ENCODE data around the gene GRM8. TPM values are rescaled to one million over a fixed set of nuclear protein-coding genes. Genes with fewer than 3 reads are reported as not detected.

Gene GRM8
- total and polyA plus RNA-seq, 4 donors = 0.28 to 4.9 (median 2.8) TPM

DNA sequence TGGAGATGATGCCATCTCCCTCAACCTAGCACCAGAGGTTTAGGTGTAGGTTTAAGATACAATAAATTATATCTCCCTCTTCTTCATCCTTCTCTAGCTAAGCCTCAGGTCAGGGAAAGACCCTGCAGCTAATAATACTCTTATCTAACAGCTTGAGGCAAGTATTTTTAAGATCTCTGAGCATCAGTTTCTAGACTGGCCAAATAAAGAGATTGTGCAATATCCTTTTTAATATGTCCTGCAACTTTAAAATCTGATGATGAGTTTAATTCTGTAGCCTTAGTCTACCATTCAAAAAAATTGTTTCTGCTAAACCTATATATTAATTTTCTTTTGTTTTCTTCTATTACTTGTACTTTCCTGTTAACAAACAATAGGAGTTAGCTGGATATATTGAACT is 850.8 kb downstream of the GRM8 start (continued):
- TF ChIP-seq EGR1 (IDR thresholded peaks at IDR 0.05; ENCODE audit: low read depth in 2 of 2) (no peak), RAD21 (IDR thresholded peaks at IDR 0.05) (no peak), YY1 (IDR thresholded peaks at IDR 0.05) (no peak), HNF4A (conservative IDR thresholded peaks at IDR 0.05) (no peak), RXRA (IDR thresholded peaks at IDR 0.05) (no peak), FOXA1 (IDR thresholded peaks at IDR 0.05) (no peak), FOXA2 (IDR thresholded peaks at IDR 0.05) (no peak), JUND (IDR thresholded peaks at IDR 0.05) (no peak)

DNA sequence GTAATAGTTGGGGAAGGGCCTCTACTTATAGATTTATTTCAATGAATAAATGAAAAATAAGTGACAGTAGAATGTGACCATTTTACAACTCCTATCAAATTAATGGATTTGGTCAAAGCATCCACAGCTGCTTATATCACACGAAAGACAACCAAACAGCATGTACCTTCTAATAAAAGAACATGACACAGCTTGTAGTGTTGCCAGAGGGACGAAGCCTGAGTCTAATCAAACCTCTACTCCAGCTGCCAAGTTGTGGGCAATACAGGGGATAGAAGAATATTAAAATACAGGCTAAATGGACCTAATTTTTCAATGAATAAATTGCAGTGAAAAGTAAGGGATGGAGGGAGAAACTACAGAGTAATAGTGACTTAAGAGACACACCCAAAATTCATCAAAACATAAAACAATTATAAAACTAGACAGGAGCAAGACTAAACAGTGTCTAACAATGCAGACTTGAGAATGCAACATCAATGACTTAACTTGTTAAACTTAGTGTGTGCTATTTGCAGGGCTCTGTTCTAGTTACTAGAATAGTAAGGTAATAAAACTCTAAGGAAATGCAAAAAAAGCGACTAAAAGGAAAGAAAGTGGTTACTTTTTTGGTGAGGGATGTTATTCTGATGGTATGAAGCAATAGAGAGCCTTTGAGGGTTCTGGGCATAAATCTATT is 853.8 kb downstream of the GRM8 start:
- Histone ChIP-seq H3K9ac (ENCODE audit: low read depth in 1 of 2, low read length in 2 of 2) (no peak overlapping the region), H3K9me3 (ENCODE audit: control insufficient read depth in 4 of 4, low read length in 3 of 4) (no peaks in the 10 kb centered on the region), H3K27me3 (ENCODE audit: control insufficient read depth in 4 of 4, insufficient read depth in 4 of 4, low read length in 3 of 4) (no peaks in the 10 kb centered on the region), H3K4me1 (ENCODE audit: control insufficient read depth in 4 of 4, insufficient read depth in 4 of 4, low read length in 3 of 4) (no peaks in the 10 kb centered on the region), H3K36me3 (ENCODE audit: control insufficient read depth in 4 of 4, insufficient read depth in 3 of 4, low read depth in 1 of 4, low read length in 3 of 4) (no peaks in the 10 kb centered on the region), H3K27ac (ENCODE audit: low read depth in 1 of 2, low read length in 2 of 2) (no peak overlapping the region), H3K4me3 (ENCODE audit: low read depth in 1 of 3, low read length in 3 of 3) (no peak overlapping the region)
- DNase-seq (ENCODE audit: low spot score) = no peak
- WGBS = 72% methylated on average over 3 of the region's 3 CpGs
- no peak for TF ChIP-seq JUND (IDR thresholded peaks at IDR 0.05)
- no peak for TF ChIP-seq FOXA2 (IDR thresholded peaks at IDR 0.05)
- TF ChIP-seq, protein P1, sequence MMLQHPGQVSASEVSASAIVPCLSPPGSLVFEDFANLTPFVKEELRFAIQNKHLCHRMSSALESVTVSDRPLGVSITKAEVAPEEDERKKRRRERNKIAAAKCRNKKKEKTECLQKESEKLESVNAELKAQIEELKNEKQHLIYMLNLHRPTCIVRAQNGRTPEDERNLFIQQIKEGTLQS (IDR thresholded peaks at IDR 0.05) = no peak
- TF ChIP-seq, protein P2, sequence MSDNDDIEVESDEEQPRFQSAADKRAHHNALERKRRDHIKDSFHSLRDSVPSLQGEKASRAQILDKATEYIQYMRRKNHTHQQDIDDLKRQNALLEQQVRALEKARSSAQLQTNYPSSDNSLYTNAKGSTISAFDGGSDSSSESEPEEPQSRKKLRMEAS (IDR thresholded peaks at IDR 0.05) = no peak
- TF ChIP-seq EGR1 (IDR thresholded peaks at IDR 0.05; ENCODE audit: low read depth in 2 of 2) = no peak

DNA sequence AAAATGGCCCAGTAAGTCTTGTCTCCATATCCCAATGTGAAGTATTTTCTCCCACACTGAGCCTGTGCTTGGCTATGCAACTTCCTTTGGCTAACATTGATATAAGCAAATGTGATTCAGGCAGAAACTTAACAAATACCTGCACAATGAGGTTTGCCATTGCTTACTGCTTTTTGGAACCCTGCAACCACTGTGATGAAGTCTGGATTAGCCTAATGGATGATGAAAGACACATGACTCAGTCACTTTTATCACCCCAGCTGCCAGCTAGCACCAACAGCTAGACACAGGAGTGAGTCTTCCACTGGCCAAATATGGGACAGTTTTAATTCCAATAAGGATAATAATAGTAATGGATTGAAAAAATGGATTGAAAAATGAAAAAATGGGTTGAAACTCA is 854.5 kb downstream of the GRM8 start:
- no peak for DNase-seq (ENCODE audit: low spot score)
- no peak for TF ChIP-seq RAD21 (IDR thresholded peaks at IDR 0.05)
- TF ChIP-seq EGR1 (IDR thresholded peaks at IDR 0.05; ENCODE audit: low read depth in 2 of 2) = no peak
- TF ChIP-seq, protein P1 (IDR thresholded peaks at IDR 0.05) = no peak
- no peak overlapping the region for H3K9ac ChIP-seq (ENCODE audit: low read depth in 1 of 2, low read length in 2 of 2)
- no peaks in the 10 kb centered on the region for H3K4me1 ChIP-seq (ENCODE audit: control insufficient read depth in 4 of 4, insufficient read depth in 4 of 4, low read length in 3 of 4)
- H3K36me3 ChIP-seq (ENCODE audit: control insufficient read depth in 4 of 4, insufficient read depth in 3 of 4, low read depth in 1 of 4, low read length in 3 of 4) = no peaks in the 10 kb centered on the region
- H3K27ac ChIP-seq (ENCODE audit: low read depth in 1 of 2, low read length in 2 of 2) = no peak overlapping the region
- no peaks in the 10 kb centered on the region for H3K9me3 ChIP-seq (ENCODE audit: control insufficient read depth in 4 of 4, low read length in 3 of 4)
- no peaks in the 10 kb centered on the region for H3K27me3 ChIP-seq (ENCODE audit: control insufficient read depth in 4 of 4, insufficient read depth in 4 of 4, low read length in 3 of 4)
- no peak overlapping the region for H3K4me3 ChIP-seq (ENCODE audit: low read depth in 1 of 3, low read length in 3 of 3)

DNA sequence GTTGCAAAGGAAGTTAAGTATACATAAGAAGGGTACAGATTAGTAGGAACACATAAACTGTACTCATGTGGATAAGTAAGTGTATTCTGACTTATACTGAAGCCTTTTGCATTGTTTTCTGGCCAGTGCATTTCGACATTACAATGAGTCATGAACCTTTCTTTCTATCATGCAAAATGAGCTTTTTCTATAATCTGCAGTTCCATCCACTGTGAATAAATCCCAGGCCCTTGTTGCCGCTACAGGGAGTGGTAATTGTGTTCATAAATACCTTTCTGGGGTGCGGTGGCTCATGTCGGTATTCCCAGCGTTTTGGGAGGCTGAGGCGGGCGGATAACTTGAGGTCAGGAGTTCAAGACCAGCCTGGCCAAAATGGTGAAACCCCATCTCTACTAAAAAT is 858.3 kb downstream of the GRM8 start:
- H3K27me3 ChIP-seq (ENCODE audit: control insufficient read depth in 4 of 4, insufficient read depth in 4 of 4, low read length in 3 of 4) = no peaks in the 10 kb centered on the region
- TF ChIP-seq GABPA (IDR thresholded peaks at IDR 0.05 in 1 of 2, conservative IDR thresholded peaks at IDR 0.05 in 1 of 2) = no peak
- no peak for TF ChIP-seq SP1 (IDR thresholded peaks at IDR 0.05)
- TF ChIP-seq, protein P3, sequence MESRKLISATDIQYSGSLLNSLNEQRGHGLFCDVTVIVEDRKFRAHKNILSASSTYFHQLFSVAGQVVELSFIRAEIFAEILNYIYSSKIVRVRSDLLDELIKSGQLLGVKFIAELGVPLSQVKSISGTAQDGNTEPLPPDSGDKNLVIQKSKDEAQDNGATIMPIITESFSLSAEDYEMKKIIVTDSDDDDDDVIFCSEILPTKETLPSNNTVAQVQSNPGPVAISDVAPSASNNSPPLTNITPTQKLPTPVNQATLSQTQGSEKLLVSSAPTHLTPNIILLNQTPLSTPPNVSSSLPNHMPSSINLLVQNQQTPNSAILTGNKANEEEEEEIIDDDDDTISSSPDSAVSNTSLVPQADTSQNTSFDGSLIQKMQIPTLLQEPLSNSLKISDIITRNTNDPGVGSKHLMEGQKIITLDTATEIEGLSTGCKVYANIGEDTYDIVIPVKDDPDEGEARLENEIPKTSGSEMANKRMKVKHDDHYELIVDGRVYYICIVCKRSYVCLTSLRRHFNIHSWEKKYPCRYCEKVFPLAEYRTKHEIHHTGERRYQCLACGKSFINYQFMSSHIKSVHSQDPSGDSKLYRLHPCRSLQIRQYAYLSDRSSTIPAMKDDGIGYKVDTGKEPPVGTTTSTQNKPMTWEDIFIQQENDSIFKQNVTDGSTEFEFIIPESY (IDR thresholded peaks at IDR 0.05) = no peak
- TF ChIP-seq, protein P4, sequence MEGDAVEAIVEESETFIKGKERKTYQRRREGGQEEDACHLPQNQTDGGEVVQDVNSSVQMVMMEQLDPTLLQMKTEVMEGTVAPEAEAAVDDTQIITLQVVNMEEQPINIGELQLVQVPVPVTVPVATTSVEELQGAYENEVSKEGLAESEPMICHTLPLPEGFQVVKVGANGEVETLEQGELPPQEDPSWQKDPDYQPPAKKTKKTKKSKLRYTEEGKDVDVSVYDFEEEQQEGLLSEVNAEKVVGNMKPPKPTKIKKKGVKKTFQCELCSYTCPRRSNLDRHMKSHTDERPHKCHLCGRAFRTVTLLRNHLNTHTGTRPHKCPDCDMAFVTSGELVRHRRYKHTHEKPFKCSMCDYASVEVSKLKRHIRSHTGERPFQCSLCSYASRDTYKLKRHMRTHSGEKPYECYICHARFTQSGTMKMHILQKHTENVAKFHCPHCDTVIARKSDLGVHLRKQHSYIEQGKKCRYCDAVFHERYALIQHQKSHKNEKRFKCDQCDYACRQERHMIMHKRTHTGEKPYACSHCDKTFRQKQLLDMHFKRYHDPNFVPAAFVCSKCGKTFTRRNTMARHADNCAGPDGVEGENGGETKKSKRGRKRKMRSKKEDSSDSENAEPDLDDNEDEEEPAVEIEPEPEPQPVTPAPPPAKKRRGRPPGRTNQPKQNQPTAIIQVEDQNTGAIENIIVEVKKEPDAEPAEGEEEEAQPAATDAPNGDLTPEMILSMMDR (IDR thresholded peaks at IDR 0.05; ENCODE audit: low read depth, low read length, missing input control) = no peak
- TF ChIP-seq FOXA1 (IDR thresholded peaks at IDR 0.05) = no peak
- TF ChIP-seq, protein P1 (IDR thresholded peaks at IDR 0.05) = no peak
- no peak for TF ChIP-seq RAD21 (IDR thresholded peaks at IDR 0.05)
- TF ChIP-seq YY1 (IDR thresholded peaks at IDR 0.05) = no peak
- TF ChIP-seq FOXA2 (IDR thresholded peaks at IDR 0.05) = no peak
- DNase-seq (ENCODE audit: low spot score) = no peak
- no peaks in the 10 kb centered on the region for H3K36me3 ChIP-seq (ENCODE audit: control insufficient read depth in 4 of 4, insufficient read depth in 3 of 4, low read depth in 1 of 4, low read length in 3 of 4)
- H3K4me3 ChIP-seq (ENCODE audit: low read depth in 1 of 3, low read length in 3 of 3) = no peak overlapping the region
- H3K27ac ChIP-seq (ENCODE audit: low read depth in 1 of 2, low read length in 2 of 2) = no peak overlapping the region
- H3K4me1 ChIP-seq (ENCODE audit: control insufficient read depth in 4 of 4, insufficient read depth in 4 of 4, low read length in 3 of 4) = no peaks in the 10 kb centered on the region
- WGBS = 72% methylated on average over 7 of the region's 7 CpGs
- no peaks in the 10 kb centered on the region for H3K9me3 ChIP-seq (ENCODE audit: control insufficient read depth in 4 of 4, low read length in 3 of 4)
- no peak overlapping the region for H3K9ac ChIP-seq (ENCODE audit: low read depth in 1 of 2, low read length in 2 of 2)
